ENCODE measurements around the gene MYADML2.

MYADML2 gene

GRCh38 chr17:81934850-81935708 lies 12.0 kb downstream of the MYADML2 start:
- DNase-seq = no peak

GRCh38 chr17:81934098-81934757 lies 12.8 kb downstream of the MYADML2 start:
- no peak for DNase-seq

GRCh38 chr17:81933178-81933699 lies 13.8 kb downstream of the MYADML2 start:
- no peak for DNase-seq

- no peak for DNase-seq
These were observed 14.6 kb downstream of the MYADML2 start for GRCh38 chr17:81932333-81932983.

GRCh38 chr17:81931557-81932332 lies 15.3 kb downstream of the MYADML2 start:
- peak; percentile 91 for DNase-seq

GRCh38 chr17:81931189-81931556 lies 15.9 kb downstream of the MYADML2 start:
- DNase-seq = no peak

- DNase-seq = peak; percentile 89
These were observed 16.6 kb downstream of the MYADML2 start for GRCh38 chr17:81930142-81931125.

- no peak for DNase-seq
These were observed 17.5 kb downstream of the MYADML2 start for GRCh38 chr17:81929253-81930141.

GRCh38 chr17:81928544-81929252 lies 18.3 kb downstream of the MYADML2 start:
- DNase-seq = no peak

GRCh38 chr17:81927653-81928543 lies 19.1 kb downstream of the MYADML2 start, which contains the start of gene MAFG:
Gene MAFG (minus strand): TSS chr17:81927735. CDS start chr17:81923185, 4,550 bp downstream.
- DNase-seq = peak; percentile 92

GRCh38 chr17:81927152-81927652 lies 19.8 kb downstream of the MYADML2 start:
- no peak for DNase-seq

GRCh38 chr17:81926451-81927151 lies 20.4 kb downstream of the MYADML2 start:
- DNase-seq = no peak

GRCh38 chr17:81925860-81926450 lies 21.1 kb downstream of the MYADML2 start:
- no peak for DNase-seq

- DNase-seq = no peak
These were observed 22.2 kb downstream of the MYADML2 start for GRCh38 chr17:81924557-81925532.

GRCh38 chr17:81923302-81924260 lies 23.5 kb downstream of the MYADML2 start:
- DNase-seq = no peak

Measured in NCI-H2171 treated with DMSO at 0.1 percent for 48 hours (cell line).